Prostate gland (tissue), 2 donors: ENCODE measurements around the gene SAXO2. TPM values are rescaled to one million over a fixed set of nuclear protein-coding genes. Genes with fewer than 3 reads are reported as not detected.
"Not testable (repeated sequence)": the region's sequence is repeated elsewhere in the genome, so short reads cannot be mapped to it uniquely, and the experiment has no call there.

ENCODE experiments used
- DNase-seq: peaks from one replicate; pipeline ENCODE4 v3.0.0-alpha.2; 2019; ENCODE audit warnings: low spot score
- H3K27ac ChIP-seq, 2 donors: fragments of 200-600 bp; sonication (generic); 2 replicates each; pipeline ENCODE4 v1.5.1; 2017 to 2019
- H3K27me3 ChIP-seq: fragments of 200-600 bp; sonication (generic); replicated peaks from 2 replicates; pipeline ENCODE4 v1.5.1; 2019; ENCODE audit not compliant: insufficient read depth
- H3K36me3 ChIP-seq, 2 donors: fragments of 200-600 bp; sonication (generic); 1 replicate in 1 of 2; 2 replicates in 1 of 2; pipeline versions ENCODE4 v1.5.1 to v1.8.1; 2017 to 2019
- H3K4me1 ChIP-seq: fragments of 200-600 bp; sonication (generic); replicated peaks from 2 replicates; pipeline ENCODE4 v1.5.1; 2019
- H3K4me3 ChIP-seq, 2 donors: fragments of 200-600 bp; sonication (generic); 2 replicates each; pipeline ENCODE4 v1.5.1; 2017 to 2019
- H3K9me3 ChIP-seq: fragments of 200-600 bp; sonication (generic); 2 replicates; pipeline ENCODE4 v1.5.1; 2017
- CTCF ChIP-seq, 4 experiments: fragments of 200-600 bp in 2 of 4; fragments of 450-650 bp in 2 of 4; sonication (generic) in 2 of 4; IDR thresholded peaks; 1 replicate in 3 of 4; 2 replicates in 1 of 4; pipeline ENCODE4 v1.5.1; 2016 to 2019; ENCODE audit warnings: antibody characterized with exemption in 4 of 4, mild to moderate bottlenecking in 2 of 4, moderate library complexity in 2 of 4
- POLR2A ChIP-seq: fragments of 450-650 bp; IDR thresholded peaks from one replicate; pipeline ENCODE4 v1.6.1; 2016; ENCODE audit warnings: antibody characterized with exemption, mild to moderate bottlenecking
- POLR2AphosphoS5 ChIP-seq: sonication (generic); formaldehyde crosslinking; IDR thresholded peaks from one replicate; pipeline ENCODE4 v1.6.1; 2017; ENCODE audit warnings: antibody characterized with exemption
- WGBS: methylation state at CpG from one replicate; pipeline ENCODE4 v1.1.5; 2018; 5-methylcytosine and 5-hydroxymethylcytosine counted together
- intact Hi-C: fragments of 100-400 bp; cut with DNase I; formaldehyde crosslinking; loops from one replicate; pipeline ENCODE4 v1.14.2; 2022
- total RNA-seq, 2 donors: library from RNA; depleted of rRNA; stranded (reverse); fragments of >200 nt; gene quantifications; one replicate each; pipeline ENCODE4 v1.1.0, GENCODE V29; 2016

Gene SAXO2
- total RNA-seq, 2 donors from 2014 or later = 4.0 to 4.3 TPM

DNA sequence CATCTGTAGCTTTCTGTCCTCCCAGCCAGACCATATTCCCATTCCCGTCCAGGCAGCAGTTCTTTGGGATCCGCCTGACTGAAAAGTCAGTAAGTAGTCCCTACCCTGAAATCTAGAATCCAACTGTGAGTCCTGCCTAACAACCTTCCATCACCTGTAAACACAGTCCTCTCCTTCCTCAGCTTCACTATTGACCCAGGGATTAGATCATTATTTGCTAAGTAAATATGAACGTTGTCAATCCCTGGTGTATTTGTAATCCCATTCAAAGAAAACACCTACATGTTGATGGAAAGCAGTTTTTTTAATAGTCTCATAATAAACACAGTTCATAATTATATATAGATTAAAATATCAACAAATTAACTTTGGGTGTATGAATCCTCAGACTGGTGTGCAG lies 732 bp downstream of the SAXO2 start:
- H3K27ac ChIP-seq = peak overlapping the region; percentile 61 to 67
- H3K27me3 ChIP-seq = no peaks in the 10 kb centered on the region
- intact Hi-C loops = no loop called here
- no peak for DNase-seq
- H3K4me1 ChIP-seq = no peaks in the 10 kb centered on the region
- H3K4me3 ChIP-seq = peak overlapping the region; percentile 47 to 71
- TF ChIP-seq POLR2AphosphoS5 (peak; percentile 66), POLR2A (no peak), CTCF (IDR thresholded peaks at IDR 0.05) (no peak)
- no peaks in the 10 kb centered on the region for H3K36me3 ChIP-seq
- WGBS = 21% methylated on average over 3 of the region's 3 CpGs
- no peaks in the 10 kb centered on the region for H3K9me3 ChIP-seq

DNA sequence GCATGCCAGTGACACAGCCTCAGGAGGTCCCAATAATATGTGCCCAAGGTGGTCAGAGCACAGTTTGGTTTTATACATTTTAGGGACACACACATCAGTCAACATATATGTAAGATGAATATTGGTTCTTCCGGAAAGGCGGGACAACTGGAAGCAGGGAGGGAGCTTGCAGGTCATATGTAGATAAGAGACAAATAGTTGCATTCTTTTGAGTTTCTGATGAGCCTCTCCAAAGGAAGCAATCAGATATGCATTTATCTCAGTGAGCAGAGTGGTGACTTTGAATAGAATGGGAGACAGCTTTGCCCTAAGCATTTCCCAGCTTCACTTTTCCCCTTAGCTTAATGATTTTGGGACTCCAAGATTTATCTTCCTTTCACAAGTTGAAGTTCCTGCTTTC lies 4.5 kb downstream of the SAXO2 start:
- WGBS = 95% methylated on average over 2 of the region's 2 CpGs
- H3K27ac ChIP-seq, DNase-seq, H3K4me3 ChIP-seq, H3K4me1 ChIP-seq, H3K9me3 ChIP-seq, H3K27me3 ChIP-seq, intact Hi-C loops, H3K36me3 ChIP-seq: not testable (repeated sequence)

DNA sequence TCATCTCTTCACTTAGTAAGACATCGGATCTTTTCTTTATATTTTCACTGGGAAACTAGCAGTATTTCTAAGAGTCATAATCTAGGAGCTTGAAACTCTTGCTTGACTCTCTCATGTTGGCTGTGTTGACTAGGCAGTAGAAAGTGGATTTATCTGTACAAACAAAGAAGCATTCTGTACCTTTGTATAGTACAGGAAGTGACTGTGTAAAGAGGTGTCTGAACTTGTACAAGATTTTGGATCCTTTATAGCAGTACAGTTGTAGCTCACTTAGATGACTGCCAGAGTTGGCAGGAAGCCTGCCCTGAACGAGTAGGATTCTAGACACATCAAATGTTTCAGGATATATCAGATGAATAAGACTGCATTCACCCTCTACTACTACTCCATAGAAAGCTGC lies 5.8 kb downstream of the SAXO2 start:
- intact Hi-C loops, H3K4me3 ChIP-seq, H3K36me3 ChIP-seq, H3K27ac ChIP-seq, H3K27me3 ChIP-seq, H3K4me1 ChIP-seq, H3K9me3 ChIP-seq: not testable (repeated sequence)
- DNase-seq = peak; percentile 27
- TF ChIP-seq POLR2AphosphoS5 = peak; percentile 81
- 10% methylated on average over 2 of the region's 2 CpGs for WGBS

DNA sequence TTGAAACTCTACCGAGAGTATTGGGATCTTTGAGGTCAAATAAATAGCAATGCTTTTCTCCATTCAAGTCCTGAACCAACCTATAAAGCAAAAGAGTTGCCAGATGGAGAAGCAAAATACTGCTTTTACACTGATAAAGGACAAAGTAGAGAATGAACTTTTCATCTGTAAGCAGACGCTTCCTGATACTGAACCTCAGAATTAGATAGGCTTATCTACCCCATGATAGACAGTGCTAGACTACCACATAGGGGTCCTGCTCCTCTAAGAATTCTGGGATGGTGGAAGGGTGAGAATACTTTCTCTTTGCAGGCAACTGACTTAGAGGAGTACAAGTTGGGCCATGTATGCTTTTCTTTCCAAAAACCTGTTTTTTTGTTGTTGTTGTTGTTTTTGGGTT lies 9.5 kb downstream of the SAXO2 start:
- no peak for DNase-seq
- Histone ChIP-seq H3K36me3 (no peaks in the 10 kb centered on the region), H3K4me1 (no peaks in the 10 kb centered on the region), H3K9me3 (no peaks in the 10 kb centered on the region), H3K4me3 (no peak overlapping the region), H3K27me3 (no peaks in the 10 kb centered on the region), H3K27ac (no peak overlapping the region)
- WGBS = 73% methylated on average over 2 of the region's 2 CpGs
- TF ChIP-seq POLR2A (no peak), POLR2AphosphoS5 (no peak), CTCF (IDR thresholded peaks at IDR 0.05) (no peak)
- intact Hi-C loops = no loop called here

GRCh38 chr15:82275410-82275809 lies 12.8 kb downstream of the SAXO2 start:
- TF ChIP-seq POLR2A (no peak), POLR2AphosphoS5 (no peak), CTCF (IDR thresholded peaks at IDR 0.05) (no peak)
- DNase-seq = no peak
- intact Hi-C loops = no loop called here

DNA sequence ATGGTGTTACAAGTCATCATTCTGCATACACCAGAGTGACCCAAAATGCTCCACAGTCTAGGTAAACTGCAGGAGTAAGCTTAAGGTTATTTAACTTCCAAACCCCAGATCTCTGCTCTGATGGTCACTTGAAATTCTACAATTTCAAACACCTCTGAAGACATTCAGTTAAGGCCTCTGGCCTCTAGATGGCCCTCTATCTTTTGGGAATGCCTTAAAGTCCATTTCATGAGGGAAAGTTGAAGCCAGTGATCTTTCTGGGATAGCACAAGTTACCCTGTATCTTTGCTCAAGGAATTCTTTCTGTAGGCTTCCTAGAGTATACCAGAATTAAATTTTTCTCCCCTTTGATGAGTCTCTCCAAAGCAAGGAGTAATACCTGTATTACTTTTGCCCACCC lies 18.7 kb downstream of the SAXO2 start:
- intact Hi-C loops, H3K27me3 ChIP-seq, H3K9me3 ChIP-seq, DNase-seq, H3K4me3 ChIP-seq, H3K36me3 ChIP-seq, H3K4me1 ChIP-seq, H3K27ac ChIP-seq: not testable (repeated sequence)
- TF ChIP-seq CTCF (IDR thresholded peaks at IDR 0.05) = peak in 1 of 4 experiments; percentile 32

More at GRCh38 chr15:82275410-82275809, 12.8 kb downstream of the SAXO2 start:
- H3K36me3 ChIP-seq = no peaks in the 10 kb centered on the region
- H3K27me3 ChIP-seq = no peaks in the 10 kb centered on the region
- H3K9me3 ChIP-seq = no peaks in the 10 kb centered on the region
- H3K4me3 ChIP-seq = no peak overlapping the region
- no peak overlapping the region for H3K27ac ChIP-seq
- no peaks in the 10 kb centered on the region for H3K4me1 ChIP-seq

DNA sequence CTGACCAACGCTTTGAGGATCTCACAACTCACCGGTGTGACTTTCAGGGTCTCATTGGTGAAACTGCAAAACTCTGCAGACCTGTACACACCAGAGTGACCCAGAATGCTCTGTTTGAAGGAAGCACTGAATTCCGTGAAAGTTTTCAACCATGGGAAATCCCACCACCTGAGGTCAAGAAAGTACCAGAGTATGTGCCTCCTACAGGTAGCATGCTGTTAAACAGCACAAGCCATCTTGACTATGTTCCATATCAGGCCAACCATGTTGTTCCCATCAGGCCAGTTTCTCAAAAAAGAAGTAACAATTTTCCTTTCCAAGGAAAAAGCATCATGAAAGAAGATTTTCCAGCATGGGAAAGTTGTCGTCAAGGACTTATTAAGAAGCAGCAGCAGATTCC lies 19.8 kb downstream of the SAXO2 start:
- H3K4me1 ChIP-seq, H3K27ac ChIP-seq, H3K9me3 ChIP-seq, DNase-seq, H3K36me3 ChIP-seq, intact Hi-C loops, H3K4me3 ChIP-seq, H3K27me3 ChIP-seq: not testable (repeated sequence)
- WGBS = 90% methylated on average over 4 of the region's 4 CpGs

GRCh38 chr15:82284381-82284780 lies 21.8 kb downstream of the SAXO2 start:
- H3K9me3 ChIP-seq, H3K27me3 ChIP-seq, intact Hi-C loops, DNase-seq, H3K4me3 ChIP-seq, H3K4me1 ChIP-seq, H3K27ac ChIP-seq, H3K36me3 ChIP-seq: not testable (repeated sequence)
- 76% methylated on average over 2 of the region's 2 CpGs for WGBS

- H3K4me1 ChIP-seq, H3K27ac ChIP-seq, H3K4me3 ChIP-seq, H3K27me3 ChIP-seq, H3K36me3 ChIP-seq, intact Hi-C loops, DNase-seq, H3K9me3 ChIP-seq: not testable (repeated sequence)
- WGBS = 82% methylated on average over 4 of the region's 4 CpGs
These were observed 23.9 kb downstream of the SAXO2 start for GRCh38 chr15:82286475-82286874.
